IMR-90 (cell line): ENCODE results near the gene CTCFL. TPM values are rescaled to one million over a fixed set of nuclear protein-coding genes. Genes with fewer than 3 reads are reported as not detected.

Source experiments
- ATAC-seq: fragments of 200-7000 bp; cut with Tn5 transposase; 2 replicates; pipeline ENCODE4 v1.9.1; 2020; ENCODE audit warnings: low read depth, mild to moderate bottlenecking, moderate library complexity
- BruUV-seq: library from RNA; stranded (reverse); fragments of 400-500 nt; replicated peaks from 2 replicates; lab custom pipeline; 2021; lab: Mats Ljungman, UMichigan
- CTCF ChIA-PET: fragments of 300-600 bp; formaldehyde crosslinking; extraction: SDS; loops from one replicate; lab custom pipeline; 2021; ENCODE audit warnings: antibody characterized with exemption; lab: Yijun Ruan, JAX
- POLR2A ChIA-PET: fragments of 300-600 bp; sonication (Branson Sonifier 250); formaldehyde crosslinking; loops from one replicate; lab custom pipeline; 2022; ENCODE audit warnings: antibody characterized with exemption; ENCODE audit not compliant: unreplicated experiment; lab: Charles Lee
- DNase-seq: peaks from one replicate; pipeline ENCODE4 v3.0.0; 2013
- H2AFZ ChIP-seq: replicated peaks from 2 replicates; pipeline ENCODE3; 2013; ENCODE audit warnings: low read length, mild to moderate bottlenecking; ENCODE audit not compliant: poor library complexity
- H2AK5ac ChIP-seq: 2 replicates; pipeline ENCODE4 v1.6.1; 2013; ENCODE audit warnings: low read depth, low read length, inconsistent platforms
- H2AK9ac ChIP-seq: replicated peaks from 2 replicates; pipeline ENCODE3; 2013; ENCODE audit warnings: mild to moderate bottlenecking, low read depth, low read length, moderate library complexity; ENCODE audit not compliant: poor library complexity
- H2BK120ac ChIP-seq: 2 replicates; pipeline ENCODE4 v1.6.1; 2013; ENCODE audit warnings: low read depth, low read length, inconsistent platforms
- H2BK15ac ChIP-seq: 3 replicates; pipeline ENCODE4 v1.6.1; 2013; ENCODE audit warnings: low read depth, low read length, inconsistent platforms
- H2BK20ac ChIP-seq: 2 replicates; pipeline ENCODE4 v1.6.1; 2013; ENCODE audit warnings: low read depth, mild to moderate bottlenecking, inconsistent platforms, low read length, moderate library complexity
- H2BK5ac ChIP-seq: 2 replicates; pipeline ENCODE4 v1.6.1; 2013; ENCODE audit warnings: mild to moderate bottlenecking, low read depth, low read length, inconsistent platforms; ENCODE audit not compliant: poor library complexity, severe bottlenecking
- H3K14ac ChIP-seq: replicated peaks from 2 replicates; pipeline ENCODE4 v1.6.1; 2013; ENCODE audit warnings: low read depth, low read length, inconsistent platforms
- H3K18ac ChIP-seq: 2 replicates; pipeline ENCODE4 v1.6.1; 2013; ENCODE audit warnings: low read depth, low read length, control low read depth
- H3K23ac ChIP-seq: 2 replicates; pipeline ENCODE4 v1.6.1; 2013; ENCODE audit warnings: low read depth, low read length, inconsistent platforms
- H3K27ac ChIP-seq: 2 replicates; pipeline ENCODE4 v1.5.1; 2013; ENCODE audit warnings: mild to moderate bottlenecking, control low read depth, low read length; ENCODE audit not compliant: insufficient read depth
- H3K27me3 ChIP-seq: 2 replicates; pipeline ENCODE4 v1.6.1; 2013; ENCODE audit warnings: low read length; ENCODE audit not compliant: control insufficient read depth, insufficient read depth
- H3K36me3 ChIP-seq: 2 replicates; pipeline ENCODE4 v1.6.1; 2013; ENCODE audit warnings: low read length, mixed read lengths; ENCODE audit not compliant: control insufficient read depth, insufficient read depth
- H3K4ac ChIP-seq: 2 replicates; pipeline ENCODE4 v1.6.1; 2013; ENCODE audit warnings: low read depth, low read length, inconsistent platforms
- H3K4me1 ChIP-seq: 2 replicates; pipeline ENCODE4 v1.6.1; 2013; ENCODE audit warnings: low read length, mixed read lengths; ENCODE audit not compliant: control insufficient read depth, insufficient read depth
- H3K4me2 ChIP-seq: 2 replicates; pipeline ENCODE4 v1.6.1; 2013; ENCODE audit warnings: low read depth, mild to moderate bottlenecking, control low read depth, low read length, moderate library complexity
- H3K4me3 ChIP-seq: 2 replicates; pipeline ENCODE4 v1.5.1; 2013; ENCODE audit warnings: low read depth, mild to moderate bottlenecking, control low read depth, low read length, moderate library complexity; ENCODE audit not compliant: insufficient read depth
- H3K56ac ChIP-seq: 2 replicates; pipeline ENCODE4 v1.6.1; 2013; ENCODE audit warnings: low read length, inconsistent platforms; ENCODE audit not compliant: insufficient read depth; ENCODE audit errors: extremely low read depth
- H3K79me1 ChIP-seq, 2 experiments: 2 replicates each; pipeline ENCODE4 v1.6.1; 2013; ENCODE audit warnings: low read length in 2 of 2, inconsistent platforms in 1 of 2, low read depth in 1 of 2
- H3K9ac ChIP-seq: 2 replicates; pipeline ENCODE4 v1.6.1; 2013; ENCODE audit warnings: low read depth, low read length, control low read depth
- H3K9me1 ChIP-seq: 2 replicates; pipeline ENCODE4 v1.6.1; 2013; ENCODE audit warnings: low read length, inconsistent platforms; ENCODE audit not compliant: insufficient read depth
- H3K9me3 ChIP-seq: 2 replicates; pipeline ENCODE4 v1.6.1; 2013; ENCODE audit warnings: low read length; ENCODE audit not compliant: control insufficient read depth, insufficient read depth
- H4K20me1 ChIP-seq: 2 replicates; pipeline ENCODE4 v1.6.1; 2013; ENCODE audit warnings: low read length, inconsistent platforms; ENCODE audit not compliant: insufficient read depth
- H4K5ac ChIP-seq: 2 replicates; pipeline ENCODE4 v1.6.1; 2013; ENCODE audit warnings: mild to moderate bottlenecking, low read depth, low read length, control low read depth
- H4K8ac ChIP-seq, 2 experiments: 2 replicates each; pipeline ENCODE4 v1.6.1; 2013; ENCODE audit warnings: low read depth in 2 of 2, low read length in 2 of 2, control low read depth in 1 of 2, inconsistent platforms in 1 of 2
- H4K91ac ChIP-seq: 2 replicates; pipeline ENCODE4 v1.6.1; 2013; ENCODE audit warnings: low read depth, low read length, inconsistent platforms; ENCODE audit not compliant: insufficient read depth
- CHD1 ChIP-seq: IDR thresholded peaks from 2 replicates; pipeline ENCODE4 v1.6.1; 2012; ENCODE audit warnings: low read depth, low read length, improper control_type of control experiment
- MAFK ChIP-seq: IDR thresholded peaks from 2 replicates; pipeline ENCODE4 v1.6.1; 2012; ENCODE audit warnings: low read depth, low read length, improper control_type of control experiment
- WGBS, 2 experiments: methylation state at CpG; one replicate each; pipeline versions ENCODE4 v1.1.5 to v1.1.7; 2013; ENCODE audit warnings: missing lambda C conversion rate in 2 of 2; ENCODE audit not compliant: insufficient read length in 1 of 2; ENCODE audit errors: extremely low coverage in 2 of 2; 5-methylcytosine and 5-hydroxymethylcytosine counted together
- dilution Hi-C: fragments of 300-500 bp; cut with HindIII; formaldehyde crosslinking; loops from one replicate; pipeline ENCODE4 v1.14.3; 2018; ENCODE audit warnings: low sequenced_read_pairs; ENCODE audit not compliant: unreplicated experiment
- in situ Hi-C: fragments of 300-500 bp; cut with MboI; formaldehyde crosslinking; loops from 3 replicates; pipeline ENCODE4 v1.14.3; 2019; ENCODE audit warnings: low sequenced_read_pairs, inconsistent platforms, mixed read lengths
- intact Hi-C: fragments of 100-400 bp; cut with micrococcal nuclease; formaldehyde crosslinking; loops from 2 replicates; pipeline ENCODE4 v1.10.0; 2022
- polyA plus RNA-seq, 3 experiments: library from polyadenylated mRNA; depleted of rRNA; stranded (reverse); fragments of >200 nt; gene quantifications; 2 replicates each; pipeline ENCODE4 v1.2.3, GENCODE V29; 2012; ENCODE audit warnings: low replicate concordance in 1 of 3
- total RNA-seq: library from RNA; depleted of rRNA; stranded (reverse); fragments of >200 nt; gene quantifications from 2 replicates; pipeline ENCODE4 v1.2.3, GENCODE V29; 2012

CTCFL gene
- total and polyA plus RNA-seq, 2 of the 4 experiments (the other 2 are of a cell fraction): not detected

GRCh38 chr20:57540890-57541580 lies 16.1 kb upstream of the CTCFL start:
- Histone ChIP-seq H4K20me1 (no peaks in the 10 kb centered on the region), H4K8ac (no peak overlapping the region), H2AK5ac (no peak overlapping the region), H3K27me3 (peaks cover 3% of the 10 kb centered on the region; the same call in 1 of the 2 replicates), H2AFZ (no peak overlapping the region), H3K27ac (no peak overlapping the region), H3K79me1 (no peaks in the 10 kb centered on the region), H3K23ac (no peak overlapping the region), H3K9ac (no peak overlapping the region), H3K4me3 (no peak overlapping the region), H3K4ac (no peak overlapping the region), H3K4me1 (no peaks in the 10 kb centered on the region), H3K56ac (no peak overlapping the region), H4K91ac (no peak overlapping the region), H2BK15ac (no peak overlapping the region), H3K14ac (no peak overlapping the region), H3K18ac (no peak overlapping the region), H2BK120ac (no peak overlapping the region), H3K9me1 (no peaks in the 10 kb centered on the region), H2AK9ac (no peak overlapping the region), H3K4me2 (no peak overlapping the region), H2BK5ac (no peak overlapping the region), H3K36me3 (no peaks in the 10 kb centered on the region), H2BK20ac (no peak overlapping the region), H3K9me3 (no peaks in the 10 kb centered on the region), H4K5ac (no peak overlapping the region)
- POLR2A ChIA-PET: no interaction called here
- DNase-seq (no peak), ATAC-seq (no peak)
- WGBS, 2 experiments: 78% methylated on average over 6 of the region's 17 CpGs; no CpG with 5 or more reads in 1 of the 2 experiments
- intact Hi-C loops (no loop called here), in situ Hi-C loops (no loop called here), dilution Hi-C loops (no loop called here)
- CTCF ChIA-PET: no interaction called here
- TF ChIP-seq CHD1: no peak
- TF ChIP-seq MAFK: no peak
- no TSS peak for BruUV-seq
